HG03025 (cell line): Measurements from ENCODE around the gene ABHD12.
"Not testable (repeated sequence)": the region's sequence is repeated elsewhere in the genome, so short reads cannot be mapped to it uniquely, and the experiment has no call there.

ENCODE experiments used
- ATAC-seq: cut with Tn5 transposase; IDR thresholded peaks from one replicate; pipeline ENCODE4 v1.9.1; 2021; ENCODE audit warnings: mild to moderate bottlenecking, moderate library complexity; ENCODE audit not compliant: unreplicated experiment, low FRiP score

ABHD12 gene

GRCh38 chr20:25269057-25269832 lies 121.4 kb downstream of the ABHD12 start:
- no peak for ATAC-seq

- ATAC-seq, result not testable (repeated sequence)
Measured at GRCh38 chr20:25260770-25261437, 129.7 kb downstream of the ABHD12 start.

- no peak for ATAC-seq
Measured at GRCh38 chr20:25259788-25260254, 130.8 kb downstream of the ABHD12 start.

- ATAC-seq, result no peak
Measured at GRCh38 chr20:25259358-25259757, 131.3 kb downstream of the ABHD12 start.

- ATAC-seq, result no peak
Measured at GRCh38 chr20:25258828-25259227, 131.8 kb downstream of the ABHD12 start.

GRCh38 chr20:25258476-25258805 lies 132.2 kb downstream of the ABHD12 start:
- no peak for ATAC-seq

GRCh38 chr20:25257756-25258475 lies 132.7 kb downstream of the ABHD12 start:
- ATAC-seq, result no peak

GRCh38 chr20:25257130-25257529 lies 133.5 kb downstream of the ABHD12 start:
- no peak for ATAC-seq

- no peak for ATAC-seq
Measured at GRCh38 chr20:25256226-25256859, 134.3 kb downstream of the ABHD12 start.

GRCh38 chr20:25254986-25255680 lies 135.5 kb downstream of the ABHD12 start:
- no peak for ATAC-seq

GRCh38 chr20:25254571-25254970 lies 136.1 kb downstream of the ABHD12 start:
- ATAC-seq, result no peak

- ATAC-seq, result no peak
Measured at GRCh38 chr20:25253606-25254275, 136.9 kb downstream of the ABHD12 start.

GRCh38 chr20:25252686-25253421 lies 137.8 kb downstream of the ABHD12 start:
- ATAC-seq, result no peak

GRCh38 chr20:25252230-25252651 lies 138.4 kb downstream of the ABHD12 start:
- no peak for ATAC-seq

- no peak for ATAC-seq
Measured at GRCh38 chr20:25251558-25251957, 139.1 kb downstream of the ABHD12 start.

GRCh38 chr20:25251019-25251418 lies 139.6 kb downstream of the ABHD12 start:
- ATAC-seq, result no peak

GRCh38 chr20:25250508-25250907 lies 140.1 kb downstream of the ABHD12 start:
- ATAC-seq, result no peak
